ENCODE results near the gene ASIC3. TPM values are rescaled to one million over a fixed set of nuclear protein-coding genes. Genes with fewer than 3 reads are reported as not detected.

ASIC3 gene
- total RNA-seq, 1 experiment from 2014 or later: 1.1 TPM

DNA sequence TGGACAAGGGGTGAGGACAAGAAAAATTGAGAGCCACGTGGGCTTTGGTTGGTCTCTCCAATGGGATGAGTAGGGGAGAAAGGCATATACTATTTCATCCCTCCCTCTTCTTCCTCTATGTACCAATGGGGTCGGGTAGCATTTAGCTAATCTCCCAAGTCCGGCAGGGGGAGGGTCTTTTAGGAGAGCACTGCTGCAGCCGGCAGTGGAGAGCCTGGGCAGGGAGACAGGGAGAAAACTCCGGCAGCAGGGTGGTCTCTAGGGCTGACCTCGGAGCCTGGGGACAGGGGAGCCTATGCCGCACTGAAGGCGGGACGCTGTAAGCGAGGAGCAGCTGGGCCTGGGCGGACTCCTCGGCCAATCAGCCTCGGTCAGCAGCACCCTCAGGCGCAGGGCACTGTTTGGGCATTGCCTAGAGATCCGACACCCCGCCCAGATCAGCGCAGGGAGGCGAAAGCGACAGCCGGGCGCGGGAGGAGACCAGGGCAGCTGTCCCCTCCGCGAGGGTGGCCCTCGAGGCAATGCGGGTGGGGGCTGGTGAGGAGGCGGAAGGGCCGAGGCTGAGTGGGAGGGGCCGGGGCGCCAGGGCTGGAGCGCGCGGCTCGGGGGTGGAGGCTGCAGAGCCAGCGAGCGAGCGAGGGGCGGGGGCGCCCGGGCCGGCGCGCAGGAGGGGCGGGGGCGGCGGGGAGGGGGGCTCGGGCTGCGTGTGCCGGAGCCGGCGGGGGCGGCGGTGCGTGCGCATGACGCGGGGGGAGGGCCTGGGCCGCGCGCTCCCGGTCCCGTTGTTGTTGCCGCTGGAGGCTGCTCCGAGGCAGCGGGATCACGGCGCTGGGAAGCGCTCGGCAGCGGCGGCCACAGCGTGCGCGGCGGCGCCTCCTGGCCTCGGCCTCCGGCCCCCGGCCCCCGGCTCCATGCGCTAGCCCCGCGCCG, 37.6 kb downstream of the ASIC3 start, which contains the start of gene AGAP3:
Gene AGAP3 (plus strand): TSS at position 785 of the 930 bp plus-strand sequence. CDS start 267 bp downstream, outside the sequence.
- peak; percentile 89 to 90 for DNase-seq
- peaks cover 29% of the 10 kb centered on the region for H3K4me1 Mint-ChIP-seq (ENCODE audit: low read depth, unreplicated experiment)
- Histone ChIP-seq H3K4me3 (ENCODE audit: low read depth, low read length) (peak within 1 kb of the TSS; percentile 75), H3K27me3 (replicated peaks; ENCODE audit: control insufficient read depth, insufficient read depth, low read length) (no peaks in the 10 kb centered on the region), H3K9me3 (no peaks in the 10 kb centered on the region), H3K4me1 (peaks cover 29% of the 10 kb centered on the region), H3K36me3 (ENCODE audit: control insufficient read depth, insufficient read depth, low read length) (no peaks in the 10 kb centered on the region; the same call in none of the 2 replicates)
- H3K36me3 Mint-ChIP-seq (ENCODE audit: insufficient read depth, unreplicated experiment): peaks cover 29% of the 10 kb centered on the region
- H3K9me3 Mint-ChIP-seq (ENCODE audit: unreplicated experiment): no peaks in the 10 kb centered on the region
- BruUV-seq (replicated peaks): no TSS peak
- intact Hi-C loops (cut with micrococcal nuclease; ENCODE audit: unreplicated experiment): no loop called here
- H3K27ac Mint-ChIP-seq (ENCODE audit: unreplicated experiment): peak within 1 kb of the TSS; percentile 88
- H3K27me3 Mint-ChIP-seq (ENCODE audit: insufficient read depth, unreplicated experiment): no peaks in the 10 kb centered on the region
- CTCF ChIA-PET: interaction anchor here (0.6 to 1.4 kb wide), 5 partner anchors 24 to 331 kb away, joined by 3 to 6 read pairs (median 3); no protein-coding TSS in a partner anchor
- POLR2A ChIA-PET: interaction anchor here (1.2 kb wide), 1 partner anchor 58 kb away, joined by 5 read pairs; the partner anchor contains the start of gene ABCB8
- H3K4me3 Mint-ChIP-seq (ENCODE audit: unreplicated experiment): peak within 1 kb of the TSS; percentile 93
- TF ChIP-seq, protein P1, sequence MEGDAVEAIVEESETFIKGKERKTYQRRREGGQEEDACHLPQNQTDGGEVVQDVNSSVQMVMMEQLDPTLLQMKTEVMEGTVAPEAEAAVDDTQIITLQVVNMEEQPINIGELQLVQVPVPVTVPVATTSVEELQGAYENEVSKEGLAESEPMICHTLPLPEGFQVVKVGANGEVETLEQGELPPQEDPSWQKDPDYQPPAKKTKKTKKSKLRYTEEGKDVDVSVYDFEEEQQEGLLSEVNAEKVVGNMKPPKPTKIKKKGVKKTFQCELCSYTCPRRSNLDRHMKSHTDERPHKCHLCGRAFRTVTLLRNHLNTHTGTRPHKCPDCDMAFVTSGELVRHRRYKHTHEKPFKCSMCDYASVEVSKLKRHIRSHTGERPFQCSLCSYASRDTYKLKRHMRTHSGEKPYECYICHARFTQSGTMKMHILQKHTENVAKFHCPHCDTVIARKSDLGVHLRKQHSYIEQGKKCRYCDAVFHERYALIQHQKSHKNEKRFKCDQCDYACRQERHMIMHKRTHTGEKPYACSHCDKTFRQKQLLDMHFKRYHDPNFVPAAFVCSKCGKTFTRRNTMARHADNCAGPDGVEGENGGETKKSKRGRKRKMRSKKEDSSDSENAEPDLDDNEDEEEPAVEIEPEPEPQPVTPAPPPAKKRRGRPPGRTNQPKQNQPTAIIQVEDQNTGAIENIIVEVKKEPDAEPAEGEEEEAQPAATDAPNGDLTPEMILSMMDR (IDR thresholded peaks at IDR 0.05; ENCODE audit: insufficient read depth in 1 of 2, low read depth in 1 of 2, low read length in 1 of 2, severe bottlenecking in 1 of 2, unreplicated experiment in 1 of 2): no peak

DNA sequence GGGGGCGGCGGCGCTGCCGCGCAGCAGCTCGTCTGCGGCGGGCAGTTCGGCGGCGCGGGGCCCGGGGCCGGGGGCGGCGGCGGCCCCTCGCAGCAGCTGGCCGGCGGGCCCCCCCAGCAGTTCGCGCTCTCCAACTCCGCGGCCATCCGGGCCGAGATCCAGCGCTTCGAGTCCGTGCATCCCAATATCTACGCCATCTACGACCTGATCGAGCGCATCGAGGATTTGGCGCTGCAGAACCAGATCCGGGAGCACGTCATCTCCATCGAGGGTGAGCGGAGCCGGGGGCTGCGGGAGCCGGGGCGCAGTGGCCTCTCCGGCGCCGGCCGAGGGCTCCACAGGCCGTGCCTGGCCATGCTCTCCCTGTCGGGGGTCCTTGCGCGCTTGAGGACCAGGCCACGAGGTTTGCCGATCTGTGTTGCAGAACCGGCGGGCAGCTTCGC, 38.5 kb downstream of the ASIC3 start:
- H3K4me3 Mint-ChIP-seq (ENCODE audit: unreplicated experiment): peak overlapping the region; percentile 93
- intact Hi-C loops (cut with micrococcal nuclease; ENCODE audit: unreplicated experiment): loop anchor here (1.0 kb wide), 1 partner anchor 24 kb away; no protein-coding TSS in a partner anchor
- no peak overlapping the region for H3K27ac Mint-ChIP-seq (ENCODE audit: unreplicated experiment)
- CTCF ChIA-PET: interaction anchor here (0.6 to 1.0 kb wide), 3 partner anchors 11 to 1648 kb away, joined by 3 to 4 read pairs (median 3); no protein-coding TSS in a partner anchor
- no peaks in the 10 kb centered on the region for H3K9me3 ChIP-seq
- H3K4me1 Mint-ChIP-seq (ENCODE audit: low read depth, unreplicated experiment): peaks cover 35% of the 10 kb centered on the region
- H3K4me3 ChIP-seq (ENCODE audit: low read depth, low read length): peak overlapping the region; percentile 75
- H3K4me1 ChIP-seq: peaks cover 24% of the 10 kb centered on the region
- BruUV-seq (replicated peaks): no TSS peak
- POLR2A ChIA-PET: no interaction called here
- DNase-seq: no peak
- H3K27me3 Mint-ChIP-seq (ENCODE audit: insufficient read depth, unreplicated experiment): no peaks in the 10 kb centered on the region
- no peaks in the 10 kb centered on the region for H3K27me3 ChIP-seq (replicated peaks; ENCODE audit: control insufficient read depth, insufficient read depth, low read length)
- peaks cover 37% of the 10 kb centered on the region for H3K36me3 Mint-ChIP-seq (ENCODE audit: insufficient read depth, unreplicated experiment)
- H3K9me3 Mint-ChIP-seq (ENCODE audit: unreplicated experiment): no peaks in the 10 kb centered on the region
- TF ChIP-seq, protein P1 (IDR thresholded peaks at IDR 0.05; ENCODE audit: insufficient read depth in 1 of 2, low read depth in 1 of 2, low read length in 1 of 2, severe bottlenecking in 1 of 2, unreplicated experiment in 1 of 2): no peak
- H3K36me3 ChIP-seq (ENCODE audit: control insufficient read depth, insufficient read depth, low read length): no peaks in the 10 kb centered on the region; the same call in none of the 2 replicates

Data from Caco-2 (cell line).